Measurements from ENCODE around the gene CSF1R.
"Not testable (repeated sequence)": the region's sequence is repeated elsewhere in the genome, so short reads cannot be mapped to it uniquely, and the experiment has no call there.

The CSF1R gene

DNA sequence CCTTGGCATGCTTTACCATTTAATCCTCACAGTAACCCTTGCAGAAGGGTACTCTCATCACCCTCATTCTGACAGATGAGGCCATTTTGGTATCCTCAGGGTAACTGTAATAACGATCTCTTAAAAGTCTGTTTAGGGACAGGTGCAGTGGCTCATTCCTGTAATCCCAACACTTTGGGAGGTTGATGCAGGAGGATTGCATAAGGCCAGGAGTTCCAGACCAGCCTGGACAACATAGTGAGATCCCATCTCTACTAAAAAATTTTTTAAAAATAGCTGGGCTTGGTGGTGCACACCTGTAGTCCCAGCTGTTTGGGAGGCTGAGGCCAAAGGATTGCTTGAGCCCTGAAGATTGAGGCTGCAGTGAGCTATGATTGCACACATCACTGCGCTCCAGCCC, 31.8 kb downstream of the CSF1R start:
- no peak for DNase-seq

- no peak for DNase-seq
These were observed 32.5 kb downstream of the CSF1R start for GRCh38 chr5:150053713-150054392.

GRCh38 chr5:150052956-150053712, 33.2 kb downstream of the CSF1R start:
- DNase-seq, result no peak

GRCh38 chr5:150052226-150052955, 34.0 kb downstream of the CSF1R start:
- DNase-seq, result no peak

- DNase-seq, result no peak
These were observed 34.6 kb downstream of the CSF1R start for GRCh38 chr5:150051657-150052195.

- DNase-seq, result not testable (repeated sequence)
These were observed 36.1 kb downstream of the CSF1R start for GRCh38 chr5:150050172-150050811.

DNA sequence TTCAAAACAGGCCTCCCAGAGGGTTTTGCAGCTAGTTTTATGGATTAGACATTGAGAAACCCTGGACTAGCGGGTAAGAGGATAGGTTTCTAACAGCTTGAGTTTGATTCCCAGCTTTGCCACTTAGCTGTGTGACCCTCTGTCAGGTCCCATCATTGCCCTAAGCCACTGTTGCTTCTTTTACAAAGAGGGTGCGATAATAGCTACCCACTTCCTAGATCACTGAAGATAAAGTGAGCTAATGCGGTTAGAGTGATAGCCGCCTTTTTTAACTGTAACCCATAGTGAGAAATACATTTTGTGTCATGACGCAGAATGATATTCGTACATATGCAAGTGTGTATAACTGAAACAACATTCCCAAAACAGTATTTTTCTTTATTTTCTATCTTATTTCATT, 40.3 kb downstream of the CSF1R start:
- DNase-seq, result no peak

DNA sequence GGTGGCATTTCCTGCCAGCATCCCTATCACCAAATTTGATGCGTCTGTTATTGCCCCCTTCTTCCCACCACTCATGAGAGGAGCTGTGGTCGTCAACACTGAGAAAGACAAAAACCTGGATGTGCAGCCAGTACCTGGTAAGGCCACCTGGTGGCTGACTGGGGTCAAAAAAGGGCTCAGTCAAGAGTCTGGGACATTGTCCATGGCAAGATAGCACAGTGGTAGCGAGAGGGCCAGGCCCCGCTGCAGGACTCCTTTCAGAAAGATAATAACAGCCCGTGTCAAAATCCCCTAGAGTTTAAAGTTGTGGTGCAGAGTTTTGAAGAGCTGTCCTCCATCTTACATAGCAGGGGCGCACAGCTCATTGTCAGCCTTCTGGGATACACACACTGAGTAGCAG, 40.8 kb downstream of the CSF1R start:
- no peak for DNase-seq

DNA sequence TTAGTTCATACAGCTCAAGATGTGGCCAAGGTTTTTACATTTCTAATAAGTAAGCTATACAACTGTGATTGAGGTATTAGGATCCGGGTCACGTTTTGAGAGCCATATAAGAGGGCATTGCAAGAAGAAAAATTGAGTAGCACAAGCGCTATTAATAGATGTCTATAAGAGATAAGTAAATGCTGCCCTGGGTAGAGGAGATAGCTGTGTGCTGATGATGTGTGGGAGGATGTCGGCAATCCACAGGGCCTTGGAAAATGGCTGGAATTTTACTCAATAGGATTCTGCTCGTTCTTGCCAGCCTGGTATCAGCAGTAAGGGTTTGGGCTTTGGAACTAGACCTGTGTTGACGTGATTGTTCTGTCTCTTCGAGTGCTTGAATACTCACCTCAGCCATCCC, 41.6 kb downstream of the CSF1R start:
- DNase-seq, result no peak

- DNase-seq, result no peak
These were observed 42.0 kb downstream of the CSF1R start for GRCh38 chr5:150044329-150044681.

GRCh38 chr5:150043657-150044328, 42.6 kb downstream of the CSF1R start:
- no peak for DNase-seq

DNA sequence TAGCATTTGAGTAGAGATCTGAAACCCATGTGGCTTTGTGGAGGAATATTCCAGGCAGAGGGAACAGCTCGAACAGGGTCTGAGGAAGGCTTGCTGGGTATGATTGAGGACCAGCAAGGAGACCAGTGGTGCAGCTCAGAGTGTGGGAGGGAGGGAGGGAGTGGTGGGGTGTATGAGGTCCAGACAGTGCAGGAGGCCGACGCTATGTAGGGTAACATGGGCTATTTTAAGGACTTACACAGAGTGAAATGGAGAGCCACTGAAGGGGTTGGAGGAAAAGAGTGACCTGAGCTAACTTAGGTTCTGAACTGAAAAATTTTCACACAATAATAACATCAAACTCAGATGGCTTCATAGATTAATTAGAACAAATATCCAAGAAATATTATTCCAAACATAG, 43.9 kb downstream of the CSF1R start:
- DNase-seq, result no peak

GRCh38 chr5:150038547-150038946, 47.8 kb downstream of the CSF1R start:
- DNase-seq, result no peak

- no peak for DNase-seq
These were observed 49.8 kb downstream of the CSF1R start for GRCh38 chr5:150036513-150036912.

DNA sequence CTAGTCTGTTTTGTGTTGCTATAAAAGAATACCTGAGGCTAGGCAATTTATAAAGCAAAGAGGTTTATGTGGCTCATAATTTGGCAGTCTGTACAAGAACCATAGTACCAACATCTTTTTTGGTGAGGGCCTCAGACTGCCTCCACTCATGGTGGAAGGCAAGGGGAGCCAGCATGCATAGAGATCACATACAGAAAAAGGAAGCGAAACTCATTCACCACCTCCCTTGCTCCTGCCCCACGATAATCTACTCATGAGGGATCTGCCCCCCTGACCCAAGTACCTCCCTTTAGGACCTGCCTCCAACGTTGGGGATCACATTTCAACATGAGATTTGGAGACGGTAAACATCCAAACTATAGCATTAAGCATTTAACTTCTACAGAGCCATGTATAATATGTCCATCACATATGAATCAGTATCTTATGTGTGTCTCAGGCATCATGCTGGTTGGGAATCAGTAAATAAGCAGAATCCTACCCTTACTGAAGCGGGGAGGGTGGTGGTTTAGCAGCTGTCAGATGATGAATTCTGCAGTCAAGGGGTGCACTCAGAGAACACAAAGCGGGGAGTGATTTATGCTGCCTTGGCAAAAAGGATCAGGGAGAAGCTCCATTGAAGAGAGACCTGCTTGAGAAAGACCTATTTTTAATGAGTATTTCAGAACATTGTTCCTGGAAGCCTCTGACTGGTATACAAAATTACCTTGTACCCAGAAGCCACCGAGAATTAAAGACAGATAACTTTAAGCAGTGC, 51.0 kb downstream of the CSF1R start:
- no peak for DNase-seq

GRCh38 chr5:150034662-150035061, 51.7 kb downstream of the CSF1R start:
- DNase-seq, result no peak

GRCh38 chr5:150033334-150033733, 53.0 kb downstream of the CSF1R start:
- DNase-seq, result no peak

DNA sequence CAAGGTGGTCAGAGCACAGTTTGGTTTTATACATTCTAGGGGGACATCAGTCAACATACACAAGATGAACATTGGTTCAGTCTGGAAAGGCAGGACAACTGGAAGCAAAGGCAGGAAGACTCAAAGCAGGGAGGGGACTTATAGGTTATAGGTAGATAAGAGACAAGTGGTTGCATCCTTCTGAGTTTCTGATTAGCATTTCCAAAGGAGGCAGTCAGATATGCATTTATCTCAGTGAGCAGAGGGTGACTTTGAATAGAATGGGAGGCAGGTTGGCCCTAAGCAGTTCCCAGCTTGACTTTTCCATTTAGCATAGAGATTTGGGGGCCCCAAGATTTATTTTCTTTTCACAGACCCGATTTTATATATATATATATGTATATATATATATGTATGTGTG, 58.3 kb downstream of the CSF1R start:
- DNase-seq, result not testable (repeated sequence)

DNA sequence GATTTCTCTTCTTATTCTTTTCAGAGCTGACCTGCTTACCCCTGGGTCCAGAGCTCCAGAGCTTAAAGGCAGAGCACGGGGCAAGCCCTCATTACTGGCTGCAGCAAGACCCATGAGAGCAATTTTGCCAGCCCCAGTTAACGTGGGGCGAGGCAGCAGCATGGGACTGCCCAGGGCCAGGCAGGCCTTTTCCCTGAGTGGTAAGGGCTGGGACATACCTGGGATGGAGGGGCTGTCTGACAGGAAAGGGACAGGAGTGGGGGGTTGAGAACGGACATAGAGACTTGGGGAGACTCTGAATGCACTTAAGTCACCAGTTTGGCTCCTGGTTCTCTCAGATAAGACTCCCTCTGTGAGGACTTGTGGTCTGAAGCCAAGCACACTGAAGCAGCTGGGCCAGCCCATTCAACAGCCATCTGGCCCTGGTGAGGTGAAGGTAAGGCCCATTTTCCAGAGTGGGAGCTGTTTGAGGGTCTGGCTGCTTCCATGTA, 59.6 kb downstream of the CSF1R start:
- no peak for DNase-seq

DNA sequence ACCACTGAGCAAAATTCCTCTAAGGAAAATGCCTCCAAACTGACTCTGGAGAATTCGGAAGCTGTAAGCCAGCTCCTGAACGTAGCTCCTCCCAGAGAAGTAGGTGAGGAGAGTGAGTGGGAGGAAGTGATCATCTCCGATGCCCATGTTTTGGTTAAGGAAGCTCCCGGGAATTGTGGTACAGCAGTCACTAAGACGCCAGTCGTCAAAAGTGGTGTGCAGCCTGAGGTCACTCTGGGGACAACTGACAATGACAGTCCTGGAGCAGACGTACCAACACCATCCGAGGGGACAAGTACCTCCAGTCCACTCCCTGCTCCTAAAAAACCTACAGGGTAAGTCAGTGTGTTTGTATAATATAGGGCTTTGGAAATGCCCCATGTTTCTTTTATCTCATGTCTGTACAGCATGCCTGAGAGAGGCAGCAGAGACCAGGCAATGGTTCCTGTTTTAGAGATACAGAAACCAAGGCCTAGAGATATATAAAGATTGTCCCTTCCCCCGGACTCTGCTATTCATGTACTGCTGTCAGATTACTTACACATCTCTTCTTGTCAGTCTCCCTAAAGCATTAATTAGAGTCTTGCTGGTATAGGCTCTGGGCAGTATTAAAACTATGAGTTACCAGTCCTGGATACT, 61.9 kb downstream of the CSF1R start:
- DNase-seq, result no peak

- no peak for DNase-seq
These were observed 63.2 kb downstream of the CSF1R start for GRCh38 chr5:150023136-150023535.

Measured in NCI-H524 (cell line).